Measurements from ENCODE around the gene WWC1. TPM values are rescaled to one million over a fixed set of nuclear protein-coding genes. Genes with fewer than 3 reads are reported as not detected.
A peak's percentile ranks its signal among the peaks of the same experiment; 100 is the strongest.

The WWC1 gene
- polyA plus RNA-seq, 1 donor = 80.0 TPM

GRCh38 chr5:168362097-168362885, 70.8 kb downstream of the WWC1 start:
- DNase-seq = no peak

GRCh38 chr5:168364151-168364661, 72.8 kb downstream of the WWC1 start:
- no peak for DNase-seq

- DNase-seq = no peak
These were observed 73.5 kb downstream of the WWC1 start for GRCh38 chr5:168364750-168365550.

GRCh38 chr5:168365581-168366081, 74.2 kb downstream of the WWC1 start:
- DNase-seq = no peak

- no peak for DNase-seq
These were observed 74.7 kb downstream of the WWC1 start for GRCh38 chr5:168366116-168366515.

GRCh38 chr5:168368854-168369253, 77.4 kb downstream of the WWC1 start:
- DNase-seq = no peak

- DNase-seq = no peak
These were observed 79.4 kb downstream of the WWC1 start for GRCh38 chr5:168370831-168371230.

GRCh38 chr5:168372356-168372946, 81.0 kb downstream of the WWC1 start:
- no peak for DNase-seq

- DNase-seq = no peak
These were observed 83.1 kb downstream of the WWC1 start for GRCh38 chr5:168374532-168374931.

- no peak for DNase-seq
These were observed 83.8 kb downstream of the WWC1 start for GRCh38 chr5:168375214-168375613.

GRCh38 chr5:168377525-168377924, 86.1 kb downstream of the WWC1 start:
- DNase-seq = no peak

- no peak for DNase-seq
These were observed 87.3 kb downstream of the WWC1 start for GRCh38 chr5:168378741-168379140.

- DNase-seq = no peak
These were observed 91.0 kb downstream of the WWC1 start for GRCh38 chr5:168382421-168382820.

- no peak for DNase-seq
These were observed 99.0 kb downstream of the WWC1 start for GRCh38 chr5:168390491-168390890.

- DNase-seq = no peak
These were observed 102.3 kb downstream of the WWC1 start for GRCh38 chr5:168393773-168394172.

- no peak for DNase-seq
These were observed 109.2 kb downstream of the WWC1 start for GRCh38 chr5:168400429-168401220.

- no peak for DNase-seq
These were observed 109.8 kb downstream of the WWC1 start for GRCh38 chr5:168401226-168401625.

GRCh38 chr5:168401880-168402279, 110.4 kb downstream of the WWC1 start:
- peak; percentile 31 for DNase-seq

- DNase-seq = no peak
These were observed 112.9 kb downstream of the WWC1 start for GRCh38 chr5:168404365-168404764.

GRCh38 chr5:168407211-168407610, 115.8 kb downstream of the WWC1 start:
- no peak for DNase-seq

- DNase-seq = no peak
These were observed 117.3 kb downstream of the WWC1 start for GRCh38 chr5:168408561-168409305.

Data from left kidney (tissue), 2 donors.